ENCODE data around the gene CHIC2.
"Not testable (repeated sequence)": the region's sequence is repeated elsewhere in the genome, so short reads cannot be mapped to it uniquely, and the experiment has no call there.

The CHIC2 gene

DNA sequence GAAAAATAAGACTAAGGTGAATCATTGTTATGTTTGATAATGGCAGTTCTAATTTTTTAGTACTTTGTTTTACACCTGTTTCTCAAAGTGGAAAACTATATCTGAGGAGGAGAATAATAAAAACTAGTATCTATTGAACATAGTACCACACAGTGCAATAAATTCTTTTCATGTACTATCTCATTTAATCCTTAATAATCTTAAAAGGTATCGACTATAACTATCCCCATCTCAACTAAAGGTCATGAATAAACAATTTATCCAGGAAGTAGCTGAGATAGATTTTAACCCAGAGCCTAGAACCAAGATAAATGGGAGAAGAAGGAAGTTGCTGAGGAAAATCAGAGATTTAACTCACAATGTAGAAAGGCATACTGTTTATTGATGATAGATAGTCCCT lies 2.5 kb downstream of the CHIC2 start:
- DNase-seq (ENCODE audit: low read depth in 3 of 3): no peak

DNA sequence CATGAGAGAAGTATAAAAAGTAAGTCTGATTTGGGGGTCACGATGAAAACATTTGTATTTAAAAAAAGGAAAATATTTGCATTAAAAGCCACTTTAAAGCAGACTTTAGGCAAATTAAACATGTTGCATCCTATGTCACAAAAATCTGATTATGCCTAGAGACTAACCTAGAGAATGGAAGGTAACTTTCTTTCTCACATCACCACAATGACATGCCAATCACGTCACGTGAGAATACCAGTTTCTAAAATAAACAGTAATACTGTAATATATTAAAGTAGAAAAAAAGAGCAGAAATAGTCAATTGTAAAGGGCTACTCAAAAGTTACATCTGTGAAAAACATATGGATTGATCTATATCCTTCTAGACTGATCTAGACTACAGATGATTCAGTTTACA lies 3.3 kb downstream of the CHIC2 start:
- DNase-seq (ENCODE audit: low read depth in 3 of 3): no peak

DNA sequence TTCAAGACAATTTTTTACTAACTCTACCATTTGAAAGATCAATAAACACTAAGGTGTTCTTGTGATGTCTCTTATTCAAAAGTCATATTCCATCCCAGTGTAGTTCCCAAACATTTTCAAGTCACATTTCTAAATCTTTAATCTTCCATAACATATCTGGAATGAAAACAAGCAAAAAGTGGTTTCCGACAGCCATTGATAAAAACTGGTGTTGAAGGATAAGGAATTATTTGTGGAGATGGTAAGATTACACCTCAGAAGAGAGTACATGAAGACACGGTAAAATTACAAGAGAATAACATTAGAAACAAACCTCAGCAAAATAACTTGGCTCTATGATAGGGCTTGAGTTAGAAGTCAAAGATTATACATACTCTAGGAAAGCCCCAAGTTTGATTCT lies 4.3 kb downstream of the CHIC2 start:
- no peak for DNase-seq (ENCODE audit: low read depth in 3 of 3)

DNA sequence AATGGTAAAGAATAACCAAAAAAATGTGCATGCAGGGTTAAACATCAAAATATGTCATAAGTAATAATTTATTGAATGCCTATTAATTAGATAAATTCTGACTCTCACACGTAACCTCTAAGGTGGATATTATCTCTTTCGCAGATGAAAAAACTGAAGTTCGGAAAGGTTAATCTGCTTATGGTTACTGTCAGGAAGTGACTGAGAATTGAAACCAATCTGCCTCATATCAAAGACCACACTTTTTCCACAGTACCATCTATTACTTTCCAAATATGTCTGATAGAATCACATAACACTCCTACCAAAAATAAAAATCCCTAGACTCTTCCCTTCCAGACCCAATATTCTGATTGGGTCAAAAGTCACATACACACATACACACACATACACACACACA lies 6.2 kb downstream of the CHIC2 start:
- DNase-seq (ENCODE audit: low read depth in 3 of 3): no peak

DNA sequence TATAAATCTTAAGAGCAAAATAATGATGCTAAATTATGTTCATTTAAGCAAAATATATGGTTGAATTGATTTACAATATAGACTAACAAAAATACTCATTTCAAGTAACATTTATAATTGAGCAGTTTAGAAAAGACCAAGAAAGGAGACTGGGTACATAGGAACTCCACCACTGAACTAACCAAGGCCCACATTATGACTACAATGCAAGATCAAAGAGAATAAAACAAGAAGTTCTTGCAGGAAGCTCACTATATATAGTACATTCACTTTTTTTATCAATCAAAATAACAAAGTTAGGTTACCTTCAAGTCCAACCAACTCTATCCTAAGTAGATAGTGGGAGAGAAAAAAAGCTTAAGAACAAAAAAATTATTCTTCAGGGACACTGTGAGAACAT lies 8.0 kb downstream of the CHIC2 start:
- no peak for DNase-seq (ENCODE audit: low read depth in 3 of 3)

DNA sequence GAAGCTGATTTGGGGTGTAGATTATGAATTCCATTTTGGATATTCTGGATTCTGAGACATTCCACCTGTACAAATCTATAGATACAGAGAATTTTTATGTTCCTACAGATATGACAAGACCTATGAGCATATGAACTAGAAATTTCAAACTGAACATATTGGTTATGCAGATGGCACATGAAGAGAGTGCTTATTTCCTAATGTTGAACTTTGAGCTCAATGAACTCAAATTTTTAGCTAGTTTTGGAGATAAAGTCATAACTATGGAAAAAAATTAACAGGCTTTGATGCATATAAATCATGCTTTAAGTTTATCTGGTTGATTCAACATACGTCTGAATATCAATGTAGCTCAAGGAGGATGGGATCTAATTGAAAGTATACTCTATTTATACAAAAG lies 8.9 kb downstream of the CHIC2 start:
- DNase-seq (ENCODE audit: low read depth in 3 of 3): no peak

DNA sequence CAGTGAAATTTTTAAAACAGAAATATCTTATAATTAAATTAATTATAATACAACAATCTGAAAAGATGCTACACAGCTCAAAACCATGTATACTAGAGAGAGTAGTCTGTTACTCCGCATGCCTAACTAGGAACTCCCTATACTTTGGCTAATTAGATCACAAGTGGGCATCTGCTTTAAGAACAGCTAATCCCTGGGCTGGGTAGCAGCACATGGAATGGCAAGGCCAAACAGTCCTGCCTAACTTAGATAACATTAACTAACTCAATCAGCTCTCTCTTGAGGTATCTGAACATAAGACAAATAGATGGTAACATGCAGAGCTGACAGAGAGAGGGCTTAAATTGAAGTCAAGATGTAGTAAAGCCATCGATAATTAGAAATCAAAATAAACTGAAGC lies 9.9 kb downstream of the CHIC2 start:
- DNase-seq (ENCODE audit: low read depth in 3 of 3): no peak

DNA sequence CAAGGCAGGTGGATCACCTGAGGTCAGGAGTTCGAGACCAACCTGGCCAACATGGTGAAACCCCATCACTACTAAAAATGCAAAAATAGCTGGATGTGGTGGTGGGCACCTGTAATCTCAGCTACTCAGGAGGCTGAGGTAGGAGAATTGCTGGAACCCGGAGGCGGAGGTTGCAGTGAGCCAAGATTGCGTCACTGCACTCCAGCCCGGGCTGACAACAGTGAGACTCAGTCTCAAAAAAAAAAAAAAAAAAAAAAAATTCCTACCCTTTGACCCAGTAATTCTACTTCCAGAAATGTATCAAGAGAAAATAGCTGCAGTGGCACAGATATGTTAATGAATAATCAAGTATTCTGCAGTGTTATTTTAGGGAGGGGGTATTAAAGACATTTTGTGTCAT lies 11.1 kb downstream of the CHIC2 start:
- not testable (repeated sequence) for DNase-seq (ENCODE audit: low read depth in 3 of 3)

DNA sequence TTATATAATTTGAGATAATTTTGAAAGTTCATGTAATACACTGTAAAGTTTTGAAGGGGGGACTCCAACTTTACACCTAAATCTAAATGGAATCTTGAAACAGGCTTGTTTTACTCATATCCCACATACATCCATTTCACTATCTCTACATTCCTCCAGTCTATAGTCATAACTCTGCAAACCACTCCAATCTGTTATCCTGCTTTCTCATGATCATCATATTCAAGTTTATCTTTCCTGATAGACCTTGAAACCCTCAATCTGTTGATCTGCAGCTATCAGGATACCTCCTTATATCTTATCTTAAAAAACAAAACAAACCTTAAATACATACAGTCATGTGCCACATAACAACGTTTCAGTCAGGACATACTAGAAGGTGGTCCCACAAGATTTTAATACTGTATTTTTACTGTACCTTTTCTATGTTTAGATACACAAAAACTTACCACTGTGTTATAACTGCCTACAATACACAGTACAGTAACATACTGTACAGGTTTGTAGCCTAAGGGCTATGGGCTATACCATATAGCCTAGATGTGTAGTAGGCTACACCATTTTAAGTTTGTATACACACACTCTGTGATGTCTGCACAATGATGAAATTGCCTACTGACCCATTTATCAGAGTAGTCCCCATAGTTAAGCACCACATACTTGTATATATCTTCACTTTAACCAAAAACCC lies 14.0 kb downstream of the CHIC2 start:
- no peak for DNase-seq (ENCODE audit: low read depth in 3 of 3)

DNA sequence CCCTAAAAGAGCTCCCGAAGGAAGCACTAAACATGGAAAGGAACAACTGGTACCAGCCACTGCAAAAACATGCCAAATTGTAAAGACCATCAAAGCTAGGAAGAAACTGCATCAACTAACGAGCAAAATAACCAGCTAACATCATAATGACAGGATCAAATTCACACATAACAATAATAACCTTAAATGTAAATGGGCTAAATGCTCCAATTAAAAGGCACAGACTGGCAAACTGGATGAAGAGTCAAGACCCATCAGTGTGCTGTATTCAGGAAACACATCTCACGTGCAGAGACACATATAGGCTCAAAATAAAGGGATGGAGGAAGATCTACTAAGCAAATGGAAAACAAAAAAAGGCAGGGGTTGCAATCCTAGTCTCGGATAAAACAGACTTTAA lies 20.8 kb downstream of the CHIC2 start:
- DNase-seq (ENCODE audit: low read depth in 3 of 3): not testable (repeated sequence)

DNA sequence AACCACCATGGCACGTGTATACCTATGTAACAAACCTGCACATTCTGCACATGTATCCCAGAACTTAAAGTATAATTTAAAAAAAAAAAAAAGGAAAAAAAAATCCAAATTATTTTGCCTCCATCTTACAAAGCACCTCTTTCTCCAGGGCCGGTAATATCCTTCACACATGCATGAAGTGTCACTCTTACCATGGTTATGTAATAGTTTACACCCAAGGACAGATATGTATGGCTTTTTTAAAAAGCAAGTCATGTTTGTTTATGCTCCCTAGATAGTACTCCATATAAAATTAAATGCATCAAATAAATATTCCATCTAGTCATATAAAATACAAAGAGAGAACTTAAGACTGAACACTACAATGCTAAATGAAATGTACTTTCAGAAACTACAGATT lies 22.5 kb downstream of the CHIC2 start:
- DNase-seq (ENCODE audit: low read depth in 3 of 3): no peak

DNA sequence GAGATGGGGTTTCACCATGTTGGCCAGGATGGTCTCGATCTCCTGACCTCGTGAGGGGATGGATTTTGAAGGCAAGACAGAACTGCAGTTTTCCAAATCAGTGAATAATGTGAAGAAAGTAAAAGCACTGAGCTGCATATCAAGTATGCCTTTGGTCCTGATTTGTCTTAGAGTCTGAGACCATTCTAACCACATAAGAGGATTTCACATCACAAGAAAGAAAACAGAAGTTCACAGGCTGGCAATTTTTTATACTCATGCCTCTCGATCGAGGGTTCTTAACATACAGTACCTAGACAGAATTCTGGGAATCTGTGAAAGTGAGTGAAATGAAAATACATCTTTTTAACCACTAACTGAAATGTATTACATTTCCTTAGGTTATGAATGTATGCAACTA lies 23.3 kb downstream of the CHIC2 start:
- DNase-seq (ENCODE audit: low read depth in 3 of 3): no peak

DNA sequence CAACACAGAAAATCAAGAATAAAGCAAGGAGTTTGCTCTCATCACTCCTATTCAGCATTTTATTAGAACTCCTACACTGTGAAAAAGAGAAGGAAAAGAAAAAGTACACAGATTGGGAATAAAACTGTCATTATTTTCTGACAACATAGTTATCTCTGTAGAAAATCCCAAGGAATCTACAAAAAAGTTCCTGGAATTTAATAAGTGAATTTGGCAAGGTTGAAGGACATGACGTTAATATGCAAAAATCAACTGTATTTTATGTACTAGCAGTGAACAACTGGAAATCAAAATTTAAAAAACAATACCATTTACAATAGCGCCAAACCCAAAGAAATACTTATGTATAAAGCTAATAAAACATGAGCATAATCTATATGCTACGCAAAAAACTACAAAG lies 26.3 kb downstream of the CHIC2 start:
- no peak for DNase-seq (ENCODE audit: low read depth in 3 of 3)

DNA sequence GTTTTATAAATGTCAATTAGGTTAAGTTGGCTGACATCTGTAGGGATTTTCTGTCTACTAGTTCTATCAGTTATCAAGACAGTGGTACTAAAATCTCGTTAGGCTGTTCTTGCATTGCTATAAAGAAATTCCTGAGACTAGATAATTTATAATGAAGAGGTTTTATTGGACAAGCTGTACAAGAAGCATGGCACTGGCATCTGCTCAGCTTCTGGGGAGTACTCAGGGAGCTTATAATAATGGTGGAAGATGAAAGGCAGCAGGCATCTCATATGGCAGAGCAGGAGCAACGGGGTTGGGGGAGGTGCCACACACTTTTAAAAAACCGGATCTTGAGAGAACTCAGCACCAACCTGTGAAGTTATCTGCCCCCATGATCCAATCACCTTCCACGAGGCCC lies 28.2 kb downstream of the CHIC2 start:
- DNase-seq (ENCODE audit: low read depth in 3 of 3): no peak

DNA sequence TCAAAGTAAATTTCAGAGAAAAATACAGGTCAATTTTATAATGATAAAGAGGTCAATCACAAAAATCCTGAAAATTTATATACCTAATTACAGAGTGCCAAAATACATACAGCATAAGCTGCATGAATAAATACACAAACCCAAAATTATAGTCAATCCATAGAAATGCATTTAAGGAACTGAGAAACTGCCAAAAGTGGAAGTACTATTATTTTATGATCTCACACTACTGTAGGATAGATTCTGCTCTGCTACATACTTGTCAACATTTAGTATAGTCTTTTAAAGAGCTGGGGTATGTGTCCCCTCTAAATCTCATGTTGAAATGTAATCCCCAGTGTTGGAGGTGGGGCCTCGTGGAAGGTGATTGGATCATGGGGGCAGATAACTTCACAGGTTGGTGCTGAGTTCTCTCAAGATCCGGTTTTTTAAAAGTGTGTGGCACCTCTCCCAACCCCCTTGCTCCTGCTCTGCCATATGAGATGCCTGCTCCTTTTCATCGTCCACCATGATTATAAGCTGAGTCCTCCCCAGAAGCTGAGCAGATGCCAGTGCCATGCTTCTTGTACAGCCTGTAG lies 31.8 kb downstream of the CHIC2 start:
- no peak for DNase-seq (ENCODE audit: low read depth in 3 of 3)

DNA sequence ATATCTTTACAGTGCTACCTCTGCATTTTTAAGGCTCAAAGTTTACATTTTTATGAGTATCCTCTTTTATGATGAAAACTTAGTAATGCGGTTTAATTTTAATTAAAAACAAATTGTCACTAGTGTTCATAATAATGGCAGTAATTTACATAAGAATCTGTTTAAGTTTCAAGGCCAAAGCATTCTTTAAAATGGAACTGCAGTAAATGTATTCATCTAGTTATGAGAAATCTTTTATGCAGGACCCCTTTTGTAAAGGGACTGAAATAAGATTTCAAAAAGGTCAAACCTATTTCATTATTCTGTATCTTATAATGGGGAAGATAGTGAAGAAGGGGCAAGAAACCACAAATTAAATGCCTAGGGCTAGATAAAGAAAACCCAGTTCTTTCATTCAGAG lies 37.1 kb downstream of the CHIC2 start:
- no peak for DNase-seq (ENCODE audit: low read depth in 3 of 3)

DNA sequence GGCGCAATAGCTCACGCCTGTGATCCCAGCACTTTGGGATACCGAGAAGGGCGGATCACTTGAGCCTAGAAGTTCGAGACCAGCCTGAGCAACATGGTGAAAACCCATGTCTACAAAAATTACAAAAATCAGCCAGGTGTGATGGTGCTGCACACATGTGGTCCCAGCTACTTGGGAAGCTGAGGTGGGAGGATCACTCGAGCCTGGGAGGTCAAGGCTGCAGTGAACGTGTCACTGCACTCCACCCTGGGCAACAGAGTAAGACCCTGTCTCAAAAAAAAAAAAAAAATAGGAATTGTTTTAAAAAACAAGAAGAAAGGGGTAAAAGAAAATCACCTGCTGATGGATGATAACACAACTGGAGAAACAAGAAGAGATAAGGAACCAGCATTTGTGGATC lies 38.8 kb downstream of the CHIC2 start:
- DNase-seq (ENCODE audit: low read depth in 3 of 3): no peak

DNA sequence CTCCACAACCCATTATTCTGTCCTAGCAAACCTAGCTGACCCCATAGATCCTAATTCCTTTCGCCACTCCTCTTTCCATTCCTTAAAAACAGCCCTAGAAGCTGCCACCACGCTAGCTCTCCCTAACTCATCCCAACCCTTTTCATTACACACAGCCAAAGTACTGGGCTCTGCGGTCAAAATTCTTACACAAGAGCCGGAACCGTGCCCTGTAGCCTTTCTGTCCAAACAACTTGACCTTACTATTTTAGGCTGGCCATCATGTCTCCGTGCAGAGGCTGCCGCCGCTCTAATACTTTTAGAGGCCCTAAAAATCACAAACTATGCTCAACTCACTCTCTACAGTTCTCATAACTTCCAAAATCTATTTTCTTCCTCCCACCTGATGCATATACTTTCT lies 41.4 kb downstream of the CHIC2 start:
- not testable (repeated sequence) for DNase-seq (ENCODE audit: low read depth in 3 of 3)

DNA sequence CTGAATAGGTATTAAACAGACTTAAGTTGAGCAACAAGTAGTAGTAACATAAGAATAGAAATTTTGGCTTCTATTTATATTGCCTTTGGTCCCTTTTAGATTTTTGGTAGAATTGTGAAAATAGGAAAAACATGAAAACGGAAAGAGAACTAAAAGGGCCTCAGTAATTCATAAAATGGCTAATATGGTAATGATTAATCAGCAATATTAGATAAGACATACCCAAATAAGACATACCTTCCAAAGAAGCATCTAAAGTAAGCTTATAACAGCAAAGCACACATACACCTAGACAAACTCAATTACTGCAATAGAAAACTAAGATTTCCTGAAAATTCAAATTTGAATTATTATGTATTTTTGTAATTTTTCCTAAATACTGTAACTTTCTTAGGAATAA lies 46.4 kb downstream of the CHIC2 start:
- DNase-seq (ENCODE audit: low read depth in 3 of 3): no peak

DNA sequence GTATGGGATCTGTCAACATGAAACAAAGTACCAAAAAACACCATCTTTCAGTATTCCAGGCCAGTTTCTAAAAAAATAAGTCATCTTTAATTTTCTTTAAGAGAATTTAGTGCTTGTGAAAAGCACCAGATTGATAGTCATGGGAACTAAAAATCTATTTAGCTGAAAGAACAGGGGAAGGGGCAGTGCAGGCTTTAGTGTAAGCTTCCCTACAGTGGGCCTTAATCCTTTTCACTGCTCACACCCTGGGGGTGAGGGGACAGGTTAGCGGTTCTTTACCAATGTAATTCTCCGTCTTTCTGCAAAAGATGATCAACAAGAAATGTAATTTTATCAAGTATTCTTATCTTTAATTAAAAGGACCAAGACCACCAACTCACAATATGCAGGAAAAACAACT lies 47.1 kb downstream of the CHIC2 start:
- DNase-seq (ENCODE audit: low read depth in 3 of 3): no peak

DNA sequence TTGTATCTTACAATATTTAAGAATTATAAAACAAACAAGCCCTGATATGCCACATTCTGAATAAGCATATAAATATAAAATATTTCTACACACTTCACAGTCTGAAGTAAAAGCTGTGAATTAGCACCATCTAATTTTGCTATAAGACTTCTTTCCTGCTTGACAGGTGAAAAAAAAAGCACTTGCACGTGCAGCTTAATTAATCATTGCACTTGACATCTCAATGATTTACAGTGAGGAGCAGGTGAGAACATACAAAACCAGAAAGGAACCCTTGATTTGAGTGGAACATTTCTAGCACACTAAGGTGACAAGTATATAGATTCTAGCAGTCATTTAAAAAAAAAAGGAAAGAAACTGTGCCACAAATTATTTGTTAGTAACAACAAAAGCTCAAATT lies 47.9 kb downstream of the CHIC2 start:
- DNase-seq (ENCODE audit: low read depth in 3 of 3): no peak

DNA sequence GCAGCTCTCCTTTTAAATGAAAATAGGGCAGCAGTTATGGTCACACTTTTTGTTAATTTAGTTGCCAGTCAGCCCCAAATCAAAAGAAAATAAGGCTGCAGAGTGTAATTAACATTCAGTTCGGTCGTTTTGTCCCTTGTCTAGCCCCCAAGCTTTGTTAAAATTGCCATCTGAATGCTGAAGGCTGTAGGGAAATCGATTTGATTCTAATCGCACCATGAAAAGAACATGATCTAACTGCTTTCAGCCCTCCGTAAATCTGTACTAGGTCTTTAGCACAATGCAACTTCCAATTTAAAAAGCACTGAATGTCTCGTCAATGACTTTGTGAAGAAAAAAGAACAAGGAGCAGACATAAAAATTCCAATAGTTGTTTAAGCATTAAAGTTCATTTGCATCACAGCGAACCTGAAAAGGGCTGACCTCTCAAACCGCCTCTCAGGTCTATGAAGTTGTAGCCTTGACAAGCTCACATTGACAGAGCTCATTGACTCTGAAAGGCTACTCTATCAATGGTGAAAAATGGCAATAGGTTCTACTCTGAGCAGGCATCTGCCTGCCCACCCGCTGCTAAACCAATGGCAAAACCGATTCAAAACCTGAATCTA lies 48.9 kb downstream of the CHIC2 start:
- DNase-seq (ENCODE audit: low read depth in 3 of 3): no peak

DNA sequence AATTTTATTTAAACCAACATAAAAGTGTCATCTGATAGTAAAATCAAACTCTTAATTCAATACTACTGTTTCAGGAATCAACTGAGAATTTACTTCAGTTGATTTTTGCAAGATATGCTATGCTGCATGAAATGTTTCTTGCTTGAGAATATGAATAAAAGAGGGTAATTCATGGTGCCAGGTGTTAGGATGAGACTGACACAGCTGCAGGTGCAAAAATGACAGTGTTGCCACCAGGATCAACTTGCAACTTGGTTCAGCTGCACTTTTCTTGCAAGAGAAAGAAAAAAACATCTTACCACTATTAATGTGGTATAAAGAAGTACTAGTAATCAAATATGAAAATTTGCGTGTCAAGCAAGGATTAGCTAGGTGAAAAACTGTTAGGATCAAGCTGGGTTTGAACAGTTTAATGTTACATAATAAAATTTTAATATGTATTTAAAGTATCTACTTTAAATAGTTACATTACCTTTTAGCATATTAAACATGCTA lies 49.7 kb downstream of the CHIC2 start:
- no peak for DNase-seq (ENCODE audit: low read depth in 3 of 3)

DNA sequence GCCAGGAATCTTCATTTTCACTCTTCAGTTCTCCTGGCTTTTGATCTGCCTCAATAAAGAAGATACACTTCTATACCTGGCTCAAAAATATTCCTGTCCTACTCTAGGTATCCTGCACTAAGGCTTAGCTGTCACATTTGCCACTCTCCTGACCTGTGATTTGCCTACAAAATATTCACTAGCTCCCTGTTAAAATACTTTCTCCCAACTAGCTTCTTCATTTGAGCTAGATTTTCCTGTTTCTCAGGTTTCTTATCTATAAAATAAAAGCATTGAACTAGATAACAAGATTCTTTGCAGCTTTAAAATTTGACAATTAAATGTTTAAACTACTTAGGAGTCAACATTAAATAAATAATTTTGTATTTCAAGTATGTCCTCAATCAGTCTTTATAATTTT lies 53.2 kb downstream of the CHIC2 start:
- no peak for DNase-seq (ENCODE audit: low read depth in 3 of 3)
